Activated T-helper 17 cell treated with anti-CD3 and anti-CD28 coated beads, Interleukin-2, amount 50 U/mL, for 72 hours (primary cell): Measurements from ENCODE around the gene SRMS. TPM values are rescaled to one million over a fixed set of nuclear protein-coding genes. Genes with fewer than 3 reads are reported as not detected.
"Not testable (repeated sequence)": the region's sequence is repeated elsewhere in the genome, so short reads cannot be mapped to it uniquely, and the experiment has no call there.

ENCODE experiments used
- ATAC-seq: fragments of 150-1000 bp; cut with Tn5 transposase; replicated peaks from 2 replicates; pipeline ENCODE4 v1.10.0; 2021; ENCODE audit warnings: mild to moderate bottlenecking, moderate library complexity
- H3K27ac Mint-ChIP-seq: one replicate; pipeline ENCODE4 v1.8.0; 2022; ENCODE audit warnings: mixed read lengths
- H3K27me3 Mint-ChIP-seq: one replicate; pipeline ENCODE4 v1.8.0; 2022; ENCODE audit warnings: mixed read lengths
- H3K36me3 Mint-ChIP-seq: one replicate; pipeline ENCODE4 v1.8.0; 2022; ENCODE audit warnings: low read depth, mild to moderate bottlenecking, mixed read lengths
- H3K4me1 Mint-ChIP-seq: one replicate; pipeline ENCODE4 v1.8.0; 2022; ENCODE audit warnings: mixed read lengths
- H3K4me3 Mint-ChIP-seq: one replicate; pipeline ENCODE4 v1.8.0; 2022; ENCODE audit warnings: mild to moderate bottlenecking, mixed read lengths
- H3K9me3 Mint-ChIP-seq: one replicate; pipeline ENCODE4 v1.8.0; 2022; ENCODE audit warnings: mixed read lengths
- total RNA-seq, 2 donors: library from RNA; stranded (reverse); gene quantifications; one replicate each; pipeline ENCODE4 v1.2.3, GENCODE V29; 2022

The SRMS gene
- total RNA-seq, 2 donors from 2014 or later, result not detected

DNA sequence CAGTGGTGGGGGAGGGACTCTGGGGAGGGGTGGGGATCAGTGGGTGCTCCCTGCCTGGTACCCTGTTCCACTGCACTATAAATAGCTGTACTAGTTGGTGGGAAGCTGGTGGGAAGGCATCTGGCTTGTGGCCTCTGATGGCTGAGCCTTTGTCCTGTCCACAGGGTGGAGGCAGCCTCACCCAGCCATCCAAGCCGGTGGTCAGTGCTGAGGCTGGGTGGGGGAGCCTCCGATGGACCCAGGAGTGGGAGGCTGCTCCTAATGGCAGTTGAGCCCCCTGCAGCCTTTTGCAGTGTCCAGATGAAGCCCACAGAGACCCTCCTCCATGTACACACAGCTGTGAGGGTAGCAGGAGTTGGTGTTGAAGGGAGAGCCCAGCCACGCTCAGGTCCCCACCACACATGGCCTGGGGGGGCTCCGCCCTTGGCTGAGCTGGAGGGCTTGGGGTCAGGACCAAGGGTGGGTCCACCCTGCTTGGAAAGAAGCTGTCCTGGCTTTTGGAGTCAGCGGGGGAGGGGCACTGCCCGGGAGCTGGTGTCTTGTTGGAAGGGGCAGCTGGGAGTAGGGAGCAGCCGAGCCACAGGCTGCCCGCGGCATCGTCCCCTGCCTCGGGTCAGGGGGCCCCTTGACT lies 24.5 kb downstream of the SRMS start:
- Mint-ChIP-seq H3K36me3 (peaks cover 20% of the 10 kb centered on the region), H3K9me3 (no peaks in the 10 kb centered on the region), H3K4me1 (peaks cover 8% of the 10 kb centered on the region), H3K4me3 (no peak overlapping the region), H3K27ac (no peak overlapping the region), H3K27me3 (no peaks in the 10 kb centered on the region)
- no peak for ATAC-seq

DNA sequence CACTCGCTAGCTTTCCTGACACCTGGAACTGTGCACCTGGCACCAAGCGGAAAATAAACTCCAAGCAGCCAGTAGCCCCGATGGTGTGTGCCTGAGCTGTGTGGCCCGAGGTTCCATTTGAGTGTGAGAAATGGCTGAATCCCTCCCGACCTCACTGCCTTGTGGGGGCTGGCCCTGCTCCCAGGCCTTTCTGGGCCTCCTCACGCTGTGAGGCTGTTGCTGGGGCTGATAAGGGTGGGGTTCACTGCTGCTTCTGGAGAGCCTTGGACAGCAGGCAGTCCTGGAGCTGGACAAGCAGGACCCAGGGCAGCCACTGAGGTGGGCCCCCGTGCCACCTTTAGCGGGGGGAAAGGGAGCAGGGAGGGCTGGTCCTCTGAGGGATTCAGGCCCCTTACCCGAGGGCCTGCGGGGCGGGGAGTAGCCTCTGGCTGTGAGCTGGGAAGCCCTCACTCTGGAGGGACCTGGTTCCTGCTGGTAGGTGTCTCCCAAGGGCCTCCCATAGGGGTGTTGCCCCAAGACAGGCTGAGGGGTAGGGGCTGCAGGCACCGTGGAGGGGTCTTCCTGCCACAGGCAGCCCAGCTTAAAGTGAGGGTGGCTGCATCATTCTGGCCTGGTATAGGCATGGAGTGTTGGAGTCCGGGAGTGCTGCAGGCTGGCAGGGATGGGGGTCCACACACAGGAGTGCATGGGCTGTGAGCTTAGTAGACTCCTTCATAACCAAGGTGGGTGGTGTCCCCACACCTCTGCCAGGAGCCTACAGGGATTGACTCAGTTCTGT lies 25.3 kb downstream of the SRMS start:
- Mint-ChIP-seq H3K27ac (no peak overlapping the region), H3K4me3 (peak overlapping the region; percentile 73), H3K36me3 (peaks cover 20% of the 10 kb centered on the region), H3K27me3 (no peaks in the 10 kb centered on the region), H3K9me3 (no peaks in the 10 kb centered on the region), H3K4me1 (peaks cover 8% of the 10 kb centered on the region)
- no peak for ATAC-seq

DNA sequence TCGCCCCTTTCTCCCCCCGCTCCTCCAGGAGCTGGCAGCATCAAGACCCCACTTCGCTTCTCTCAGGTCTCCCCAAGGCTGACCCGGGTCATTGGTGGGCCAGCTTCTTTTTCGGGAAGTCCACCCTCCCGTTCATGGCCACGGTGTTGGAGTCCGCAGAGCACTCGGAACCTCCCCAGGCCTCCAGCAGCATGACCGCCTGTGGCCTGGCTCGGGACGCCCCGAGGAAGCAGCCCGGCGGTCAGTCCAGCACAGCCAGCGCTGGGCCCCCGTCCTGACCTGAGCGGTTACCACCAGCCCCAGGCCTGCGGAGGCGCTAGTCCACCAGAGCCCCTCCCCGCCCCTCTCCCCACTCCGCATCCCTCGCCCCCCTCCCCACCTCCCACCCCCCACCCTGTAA lies 25.9 kb downstream of the SRMS start:
- Mint-ChIP-seq H3K4me3 (peak overlapping the region; percentile 73), H3K27me3 (no peaks in the 10 kb centered on the region), H3K27ac (no peak overlapping the region), H3K9me3 (no peaks in the 10 kb centered on the region), H3K4me1 (peaks cover 8% of the 10 kb centered on the region), H3K36me3 (peaks cover 20% of the 10 kb centered on the region)
- no peak for ATAC-seq

DNA sequence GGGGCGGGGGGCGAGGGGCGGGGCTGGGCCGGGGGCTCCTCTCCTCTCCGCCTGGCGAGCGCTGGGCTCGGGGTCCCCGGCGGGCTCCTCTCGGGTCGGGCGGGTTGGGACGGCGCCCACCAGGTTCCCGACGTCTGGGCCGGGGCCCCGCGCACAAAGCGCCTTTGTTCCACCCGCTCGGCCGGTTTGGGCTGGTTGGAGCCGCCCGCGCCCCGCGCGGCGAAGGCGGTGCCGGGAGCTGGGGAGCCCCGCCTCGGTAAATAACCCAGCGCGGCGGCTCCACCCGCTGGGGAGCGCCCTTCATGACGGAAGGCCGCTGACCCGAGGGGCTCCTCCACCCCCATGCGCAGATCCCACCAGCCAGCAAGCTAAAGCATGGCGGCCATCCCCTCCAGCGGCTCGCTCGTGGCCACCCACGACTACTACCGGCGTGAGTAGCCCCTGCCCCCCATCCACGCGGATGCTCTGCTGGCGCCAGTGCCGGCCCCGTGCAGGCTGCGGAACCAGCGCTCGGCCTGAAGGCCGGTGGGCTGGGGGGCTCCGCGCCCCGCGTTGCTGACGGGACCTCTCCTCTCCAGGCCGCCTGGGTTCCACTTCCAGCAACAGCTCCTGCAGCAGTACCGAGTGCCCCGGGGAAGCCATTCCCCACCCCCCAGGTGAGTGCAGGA lies 26.5 kb downstream of the SRMS start:
- Mint-ChIP-seq H3K27ac (no peak overlapping the region), H3K4me3 (peak overlapping the region; percentile 73), H3K36me3 (peaks cover 20% of the 10 kb centered on the region), H3K4me1 (peaks cover 8% of the 10 kb centered on the region), H3K27me3 (no peaks in the 10 kb centered on the region), H3K9me3 (no peaks in the 10 kb centered on the region)
- ATAC-seq, result peak; percentile 53

DNA sequence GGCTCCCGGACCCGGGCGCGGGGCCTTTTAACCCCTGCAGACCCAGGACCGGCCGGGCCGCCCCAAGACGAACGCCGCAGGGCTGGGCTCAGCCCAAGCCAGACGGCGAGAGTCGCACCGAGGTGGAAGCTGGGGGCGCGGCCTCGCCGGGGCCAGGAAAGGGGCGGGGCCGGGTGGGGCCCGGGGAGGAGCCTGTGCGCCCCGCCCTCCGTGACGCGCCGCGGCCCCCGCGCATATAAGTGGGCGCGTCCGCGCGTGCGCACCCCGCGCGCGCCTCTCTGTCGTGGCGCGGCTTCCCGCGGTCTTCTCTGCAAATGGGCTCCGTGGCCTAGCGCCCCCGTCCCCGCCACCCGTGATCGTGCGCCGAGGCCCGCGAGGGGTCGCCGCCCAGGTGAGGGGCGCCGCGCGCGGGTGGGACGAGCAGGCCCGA lies 27.0 kb downstream of the SRMS start, which contains the start of gene PPDPF:
Gene PPDPF, plus strand, starts transcription at position 262 of the 430 bp plus-strand sequence. CDS start 544 bp downstream, outside the sequence.
- peak within 1 kb of the TSS; percentile 73 for H3K4me3 Mint-ChIP-seq
- peak; percentile 92 for ATAC-seq
- peaks cover 20% of the 10 kb centered on the region for H3K36me3 Mint-ChIP-seq
- peaks cover 8% of the 10 kb centered on the region for H3K4me1 Mint-ChIP-seq
- H3K27me3 Mint-ChIP-seq, result no peaks in the 10 kb centered on the region
- no peaks in the 10 kb centered on the region for H3K9me3 Mint-ChIP-seq
- no peak within 1 kb of the TSS for H3K27ac Mint-ChIP-seq

DNA sequence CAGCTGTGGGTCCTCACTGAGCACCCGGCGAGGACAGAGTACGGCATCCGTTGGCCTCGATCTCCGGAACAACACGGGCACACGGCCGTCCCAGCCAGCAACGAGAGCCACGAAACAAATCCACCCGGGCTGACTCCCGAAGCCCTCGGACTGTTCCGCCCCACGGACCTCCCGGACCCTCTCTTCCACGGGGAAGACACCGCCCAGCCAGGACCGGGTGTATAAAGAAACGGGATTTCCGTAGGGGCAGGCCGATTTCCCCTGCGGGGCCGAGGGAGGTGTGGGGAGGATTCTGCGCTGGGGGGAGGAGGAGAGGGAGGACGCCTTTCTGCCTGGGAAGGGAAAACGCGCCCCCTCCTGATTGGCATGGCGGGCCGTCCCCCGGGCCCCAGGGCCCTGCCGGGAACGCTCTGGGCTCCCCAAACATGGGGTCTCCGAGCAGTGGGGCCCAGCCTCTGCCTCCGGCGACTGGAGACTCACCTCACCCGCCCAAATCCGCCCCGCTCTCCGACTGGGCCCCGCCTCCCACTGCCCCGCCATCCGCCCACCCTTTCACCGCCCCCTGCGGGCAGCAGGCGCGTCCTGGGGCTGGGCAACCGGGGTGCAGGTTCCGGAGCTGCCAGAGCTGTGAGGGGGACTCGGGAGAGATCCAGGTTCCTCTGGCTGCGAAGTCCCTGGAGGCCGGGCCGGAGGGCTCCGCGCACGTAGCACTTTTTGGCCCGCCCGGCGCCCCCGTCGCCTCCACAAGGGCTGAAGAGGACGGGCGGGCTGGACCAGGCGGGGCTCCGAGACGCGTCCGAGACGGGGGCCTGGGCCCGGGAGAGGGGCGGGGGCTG lies 27.7 kb downstream of the SRMS start:
- H3K27me3 Mint-ChIP-seq, result peaks cover 3% of the 10 kb centered on the region
- peak overlapping the region; percentile 73 for H3K4me3 Mint-ChIP-seq
- ATAC-seq, result peak; percentile 62
- peaks cover 8% of the 10 kb centered on the region for H3K4me1 Mint-ChIP-seq
- no peak overlapping the region for H3K27ac Mint-ChIP-seq
- H3K9me3 Mint-ChIP-seq, result no peaks in the 10 kb centered on the region
- H3K36me3 Mint-ChIP-seq, result peaks cover 20% of the 10 kb centered on the region

DNA sequence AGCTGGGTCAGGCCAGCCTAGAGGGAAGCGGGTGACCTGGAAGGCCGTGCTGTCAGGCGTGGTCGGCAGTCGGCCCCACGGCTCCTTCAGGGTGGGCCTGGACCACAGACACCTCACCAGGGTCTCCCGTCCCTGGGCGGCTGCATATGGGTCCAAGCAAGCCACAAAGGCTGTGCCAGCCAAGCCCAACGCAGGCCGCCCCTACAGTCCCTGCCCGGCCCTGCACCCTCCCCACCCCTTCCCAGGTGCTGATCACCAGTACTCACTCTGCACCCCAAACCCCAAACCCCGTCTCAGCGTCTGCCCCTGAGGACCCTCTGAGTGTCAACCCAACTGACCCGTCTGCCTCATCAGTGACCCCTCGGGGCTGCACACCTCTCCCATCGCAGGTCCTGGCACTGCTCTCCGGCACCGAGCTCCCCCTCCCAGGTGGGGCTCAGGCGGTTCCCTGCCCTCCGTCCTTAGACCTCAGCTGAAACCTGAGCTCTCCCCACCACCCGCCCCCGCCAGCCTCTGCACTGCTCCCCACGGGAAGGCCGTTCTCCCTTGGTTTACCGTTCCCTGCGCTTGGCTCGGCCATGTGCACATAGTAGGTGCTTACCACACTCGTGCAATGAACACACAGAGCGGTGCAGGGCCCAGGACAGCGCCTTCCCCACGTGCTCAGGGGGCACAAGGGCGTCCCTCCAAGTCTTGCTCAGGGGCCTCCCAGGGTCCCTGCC lies 28.4 kb downstream of the SRMS start:
- peak overlapping the region; percentile 73 for H3K4me3 Mint-ChIP-seq
- H3K36me3 Mint-ChIP-seq, result peaks cover 20% of the 10 kb centered on the region
- no peak overlapping the region for H3K27ac Mint-ChIP-seq
- ATAC-seq, result no peak
- H3K4me1 Mint-ChIP-seq, result peaks cover 8% of the 10 kb centered on the region
- H3K27me3 Mint-ChIP-seq, result peaks cover 3% of the 10 kb centered on the region
- no peaks in the 10 kb centered on the region for H3K9me3 Mint-ChIP-seq

DNA sequence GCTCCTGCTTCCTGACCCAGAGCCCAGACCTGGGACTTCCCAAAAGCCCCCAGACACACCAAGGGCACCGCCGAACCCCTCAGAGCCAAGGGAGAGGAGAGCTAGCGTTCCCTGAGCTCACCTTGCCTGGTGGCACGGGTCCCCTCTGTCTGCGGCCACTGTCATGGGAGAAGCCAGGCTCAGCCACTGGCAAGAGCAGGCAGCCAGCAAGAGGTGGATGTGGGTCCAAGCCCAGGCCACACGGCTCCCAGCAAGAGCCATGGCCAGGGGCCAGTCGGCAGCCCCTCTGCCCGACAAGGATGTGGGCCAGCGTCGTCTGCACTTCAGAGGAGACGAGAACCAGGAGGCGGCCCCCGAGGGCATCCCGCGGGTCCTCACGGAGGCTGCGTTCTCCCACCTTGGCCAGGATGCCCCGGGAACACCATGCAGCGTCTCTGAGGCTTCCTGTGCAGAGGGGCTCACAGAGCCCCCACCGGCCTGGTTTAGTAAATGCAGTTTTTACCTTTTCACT lies 29.1 kb downstream of the SRMS start:
- no peak overlapping the region for H3K27ac Mint-ChIP-seq
- peak overlapping the region; percentile 29 for H3K4me3 Mint-ChIP-seq
- peaks cover 14% of the 10 kb centered on the region for H3K36me3 Mint-ChIP-seq
- no peak for ATAC-seq
- peaks cover 4% of the 10 kb centered on the region for H3K4me1 Mint-ChIP-seq
- H3K9me3 Mint-ChIP-seq, result no peaks in the 10 kb centered on the region
- H3K27me3 Mint-ChIP-seq, result peaks cover 4% of the 10 kb centered on the region

DNA sequence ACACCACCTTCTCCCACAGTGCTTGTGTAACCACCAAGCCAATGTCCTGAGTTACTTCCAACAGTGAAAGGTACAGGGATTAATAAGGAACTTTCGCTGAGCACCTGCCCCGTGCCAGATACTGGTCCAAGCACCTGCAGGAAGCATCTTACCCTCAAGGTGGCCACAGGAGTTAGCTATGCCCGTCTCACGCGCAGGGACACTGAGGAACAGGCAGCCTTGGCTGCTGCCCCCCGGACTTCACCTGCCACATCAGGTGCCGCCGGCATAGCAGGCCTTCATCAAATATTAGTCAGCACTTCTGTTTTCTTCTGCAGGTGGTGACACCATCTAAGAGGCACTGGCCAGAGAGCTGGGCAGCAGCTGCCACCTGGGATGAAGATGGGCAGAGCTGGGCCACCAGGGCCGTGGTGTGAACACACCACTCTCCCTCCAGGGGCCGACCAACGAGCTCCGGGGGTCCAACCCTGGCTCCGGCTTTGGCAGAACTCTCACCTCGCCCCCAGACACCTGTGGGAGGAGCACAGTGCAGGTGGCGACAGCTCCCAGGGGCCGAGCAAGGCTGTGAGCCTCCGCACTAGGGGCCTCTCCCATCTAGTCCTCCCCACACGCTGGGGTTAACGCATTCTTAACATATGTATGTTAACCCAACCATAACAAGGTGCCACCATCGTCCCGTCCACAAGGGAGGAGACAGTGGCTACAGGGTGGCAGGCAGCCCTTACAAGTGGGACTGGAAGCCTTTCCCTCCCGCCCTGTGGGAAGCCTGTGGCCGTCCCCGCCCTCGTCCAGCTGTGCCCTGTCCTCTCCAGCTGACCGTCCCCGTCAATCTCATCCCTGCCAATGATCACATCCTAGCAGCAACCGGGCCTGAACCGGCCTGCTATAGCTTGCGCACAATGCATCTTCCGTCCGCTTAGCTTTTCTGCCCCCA lies 29.9 kb downstream of the SRMS start:
- Mint-ChIP-seq H3K4me3 (peak overlapping the region; percentile 29), H3K27me3 (peaks cover 12% of the 10 kb centered on the region), H3K27ac (no peak overlapping the region), H3K36me3 (peaks cover 8% of the 10 kb centered on the region), H3K4me1 (peaks cover 3% of the 10 kb centered on the region), H3K9me3 (no peaks in the 10 kb centered on the region)
- no peak for ATAC-seq

DNA sequence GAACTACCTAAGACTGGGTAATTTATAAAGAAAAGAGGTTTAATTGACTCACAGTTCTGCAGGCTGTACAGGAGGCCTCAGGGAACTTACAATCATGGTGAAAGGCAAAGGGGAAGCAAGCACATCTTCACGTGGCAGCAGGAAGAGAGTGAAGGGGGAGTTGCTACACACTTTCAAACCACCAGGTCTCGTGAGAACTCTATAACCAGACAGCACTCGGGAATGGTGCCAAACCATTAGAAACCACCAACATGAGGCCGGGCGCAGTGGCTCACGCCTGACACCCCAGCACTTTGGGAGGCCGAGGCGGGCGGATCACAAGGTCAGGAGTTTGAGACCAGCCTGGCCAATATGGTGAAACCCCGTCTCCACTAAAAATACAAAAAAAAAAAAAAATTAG lies 33.0 kb downstream of the SRMS start:
- not testable (repeated sequence) for H3K9me3 Mint-ChIP-seq, ATAC-seq, H3K36me3 Mint-ChIP-seq, H3K4me3 Mint-ChIP-seq, H3K4me1 Mint-ChIP-seq, H3K27ac Mint-ChIP-seq
- H3K27me3 Mint-ChIP-seq, result peaks cover 21% of the 10 kb centered on the region

DNA sequence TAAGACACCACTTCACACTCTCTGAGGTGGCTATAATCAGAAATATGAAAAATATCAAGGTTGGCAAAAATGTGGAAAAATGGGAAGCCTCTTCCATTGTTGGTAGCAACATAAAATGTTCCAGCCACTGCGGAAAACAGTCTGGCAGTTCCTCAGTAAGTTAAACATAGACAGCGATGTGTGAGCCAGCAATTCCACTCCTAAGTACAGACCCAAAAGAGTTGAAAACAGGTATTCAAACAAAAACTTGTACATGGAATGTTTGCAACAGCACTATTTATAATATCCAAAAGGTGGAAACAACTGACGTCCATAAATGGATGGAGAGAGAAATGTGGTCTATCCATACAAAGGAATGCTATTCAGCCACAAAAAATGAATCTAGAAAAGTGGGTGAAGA lies 34.3 kb downstream of the SRMS start:
- Mint-ChIP-seq H3K4me1 (no peaks in the 10 kb centered on the region), H3K9me3 (no peaks in the 10 kb centered on the region), H3K4me3 (no peak overlapping the region), H3K27ac (no peak overlapping the region), H3K36me3 (no peaks in the 10 kb centered on the region), H3K27me3 (peaks cover 27% of the 10 kb centered on the region)
- ATAC-seq, result no peak

DNA sequence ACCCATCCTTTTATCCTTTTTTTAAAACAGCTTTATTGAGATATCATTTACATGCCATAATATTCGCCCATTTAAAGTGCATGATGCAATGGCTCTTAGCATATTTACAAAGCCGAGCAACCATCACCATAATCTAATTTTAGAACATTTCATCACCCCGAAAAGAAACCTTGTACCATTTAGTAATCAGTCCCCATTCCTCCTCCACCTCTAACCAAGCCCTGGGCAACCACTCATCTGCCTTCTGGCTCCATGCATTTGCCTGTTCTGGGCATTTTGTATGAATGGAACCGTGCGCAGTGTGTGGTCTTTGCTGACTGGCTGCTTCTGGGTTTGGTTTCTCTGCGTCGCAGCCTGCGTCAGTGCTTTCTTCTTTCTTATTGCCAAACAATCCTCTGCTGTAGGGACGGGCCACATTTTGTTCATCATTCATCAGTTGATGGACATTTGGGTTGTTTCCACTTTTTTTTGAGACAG lies 38.4 kb downstream of the SRMS start:
- H3K27me3 Mint-ChIP-seq, result peaks cover 31% of the 10 kb centered on the region
- no peaks in the 10 kb centered on the region for H3K4me1 Mint-ChIP-seq
- H3K27ac Mint-ChIP-seq, result no peak overlapping the region
- ATAC-seq, result no peak
- H3K9me3 Mint-ChIP-seq, result peaks cover 2% of the 10 kb centered on the region
- no peak overlapping the region for H3K4me3 Mint-ChIP-seq
- H3K36me3 Mint-ChIP-seq, result no peaks in the 10 kb centered on the region
